NCI-H460 (cell line): ENCODE measurements around the gene SF3A2. TPM values are rescaled to one million over a fixed set of nuclear protein-coding genes. Genes with fewer than 3 reads are reported as not detected.

Experiments used
- DNase-seq: peaks from one replicate; pipeline ENCODE4 v3.0.0-alpha.2; 2016; ENCODE audit warnings: low read depth; ENCODE audit errors: extremely low read depth
- total RNA-seq: library from RNA; depleted of rRNA; stranded (reverse); fragments of >200 nt; shearing (Covaris generic); gene quantifications from 2 replicates; pipeline ENCODE4 v1.2.3, GENCODE V29; 2014

The SF3A2 gene
- total RNA-seq, 1 experiment from 2014 or later = 31.4 TPM

GRCh38 chr19:2202366-2202765, 34.3 kb upstream of the SF3A2 start:
- no peak for DNase-seq

GRCh38 chr19:2207008-2207407, 29.6 kb upstream of the SF3A2 start:
- no peak for DNase-seq

- peak; percentile 7 for DNase-seq
These were observed 28.4 kb upstream of the SF3A2 start for GRCh38 chr19:2207991-2208860.

GRCh38 chr19:2208975-2209374, 27.6 kb upstream of the SF3A2 start:
- no peak for DNase-seq

GRCh38 chr19:2209408-2209807, 27.2 kb upstream of the SF3A2 start:
- DNase-seq = no peak

GRCh38 chr19:2210206-2210605, 26.4 kb upstream of the SF3A2 start:
- DNase-seq = no peak

- DNase-seq = no peak
These were observed 25.5 kb upstream of the SF3A2 start for GRCh38 chr19:2210987-2211740.

GRCh38 chr19:2212861-2213711, 23.5 kb upstream of the SF3A2 start:
- DNase-seq = no peak

- DNase-seq = no peak
These were observed 22.8 kb upstream of the SF3A2 start for GRCh38 chr19:2213799-2214198.

- no peak for DNase-seq
These were observed 22.4 kb upstream of the SF3A2 start for GRCh38 chr19:2214251-2214650.

GRCh38 chr19:2215281-2215751, 21.3 kb upstream of the SF3A2 start:
- DNase-seq = no peak

GRCh38 chr19:2216361-2217225, 20.0 kb upstream of the SF3A2 start:
- DNase-seq = no peak

GRCh38 chr19:2217591-2217990, 19.0 kb upstream of the SF3A2 start:
- DNase-seq = no peak

- DNase-seq = no peak
These were observed 16.9 kb upstream of the SF3A2 start for GRCh38 chr19:2219726-2220125.

- DNase-seq = no peak
These were observed 15.3 kb upstream of the SF3A2 start for GRCh38 chr19:2221250-2221831.

- no peak for DNase-seq
These were observed 14.7 kb upstream of the SF3A2 start for GRCh38 chr19:2221918-2222317.

GRCh38 chr19:2223391-2223790, 13.2 kb upstream of the SF3A2 start:
- no peak for DNase-seq

- no peak for DNase-seq
These were observed 12.7 kb upstream of the SF3A2 start for GRCh38 chr19:2223959-2224358.

- no peak for DNase-seq
These were observed 11.8 kb upstream of the SF3A2 start for GRCh38 chr19:2224754-2225349.
